ENCODE measurements around the gene PCNP. TPM values are rescaled to one million over a fixed set of nuclear protein-coding genes. Genes with fewer than 3 reads are reported as not detected.

Gene PCNP
- total RNA-seq, 4 donors from 2014 or later: 104 to 126 (median 117) TPM

GRCh38 chr3:101618726-101619125 is 44.7 kb downstream of the PCNP start:
- no peak for TF ChIP-seq POLR2A (IDR thresholded peaks at IDR 0.05)
- TF ChIP-seq EP300 (IDR thresholded peaks at IDR 0.05): no peak
- no peak for TF ChIP-seq CTCF (IDR thresholded peaks at IDR 0.05)
- 70 to 91% methylated on average over 1 of the region's 1 CpG for WGBS, 2 donors
- H3K36me3 ChIP-seq: no peaks in the 10 kb centered on the region

GRCh38 chr3:101619734-101620133 is 45.8 kb downstream of the PCNP start:
- peaks cover 0 to 8% (median 0%) of the 10 kb centered on the region in 4 donors for H3K9me3 ChIP-seq
- H3K27ac ChIP-seq: no peak overlapping the region
- no peaks in the 10 kb centered on the region for H3K4me1 ChIP-seq
- DNase-seq (ENCODE audit: low spot score in 2 of 2): no peak
- no peak overlapping the region for H3K4me3 ChIP-seq
- no peaks in the 10 kb centered on the region for H3K36me3 ChIP-seq
- no peaks in the 10 kb centered on the region for H3K27me3 ChIP-seq
- TF ChIP-seq POLR2A (IDR thresholded peaks at IDR 0.05): no peak
- TF ChIP-seq CTCF (IDR thresholded peaks at IDR 0.05): no peak
- TF ChIP-seq EP300 (IDR thresholded peaks at IDR 0.05): no peak
- 90 to 97% methylated on average over 3 of the region's 3 CpGs for WGBS, 2 donors

More at GRCh38 chr3:101618726-101619125, 44.7 kb downstream of the PCNP start:
- Histone ChIP-seq H3K4me1 (no peaks in the 10 kb centered on the region), H3K9me3 (peaks cover 0 to 8% (median 0%) of the 10 kb centered on the region in 4 donors), H3K27me3 (no peaks in the 10 kb centered on the region), H3K4me3 (no peak overlapping the region), H3K27ac (no peak overlapping the region)
- DNase-seq (ENCODE audit: low spot score in 2 of 2): no peak

DNA sequence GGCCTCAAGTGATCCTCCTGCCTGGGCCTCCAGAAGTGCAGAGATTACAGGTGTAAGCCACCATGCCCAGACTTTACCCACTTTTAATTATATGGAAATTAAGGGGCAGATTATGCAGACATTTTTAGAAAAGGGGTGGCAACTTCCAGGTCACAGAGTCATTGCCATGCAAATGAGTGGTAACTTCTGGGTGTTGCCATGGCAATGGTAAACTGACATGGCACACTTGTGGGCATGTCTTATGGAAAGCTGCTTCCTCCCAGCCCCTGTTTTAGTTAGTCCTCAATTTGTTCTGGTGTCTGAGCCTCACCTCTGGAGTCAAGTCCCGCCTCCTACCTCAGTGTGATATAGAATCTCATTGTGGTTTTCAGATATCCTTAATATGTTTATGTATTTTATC is 49.7 kb downstream of the PCNP start:
- no peak for DNase-seq (ENCODE audit: low spot score in 2 of 2)
- no peaks in the 10 kb centered on the region for H3K4me1 ChIP-seq
- no peak overlapping the region for H3K27ac ChIP-seq
- TF ChIP-seq EP300 (IDR thresholded peaks at IDR 0.05) (no peak), CTCF (IDR thresholded peaks at IDR 0.05) (no peak), POLR2A (IDR thresholded peaks at IDR 0.05) (no peak)
- no peak overlapping the region for H3K4me3 ChIP-seq
- H3K36me3 ChIP-seq: no peaks in the 10 kb centered on the region
- H3K27me3 ChIP-seq: no peaks in the 10 kb centered on the region
- peaks cover 0 to 8% (median 0%) of the 10 kb centered on the region in 4 donors for H3K9me3 ChIP-seq
- WGBS, 2 donors: 93 to 94% methylated on average over 1 of the region's 1 CpG

- DNase-seq (ENCODE audit: low spot score in 2 of 2): no peak
- Histone ChIP-seq H3K27ac (no peak overlapping the region), H3K9me3 (peaks cover 0 to under 1% (median 0%) of the 10 kb centered on the region in 4 donors), H3K4me1 (no peaks in the 10 kb centered on the region), H3K36me3 (no peaks in the 10 kb centered on the region), H3K4me3 (no peak overlapping the region), H3K27me3 (no peaks in the 10 kb centered on the region)
- 84 to 89% methylated on average over 2 of the region's 2 CpGs for WGBS, 2 donors
- no peak for TF ChIP-seq POLR2A (IDR thresholded peaks at IDR 0.05)
- no peak for TF ChIP-seq EP300 (IDR thresholded peaks at IDR 0.05)
- TF ChIP-seq CTCF (IDR thresholded peaks at IDR 0.05): no peak
Measured at GRCh38 chr3:101624857-101625256, 50.9 kb downstream of the PCNP start.

DNA sequence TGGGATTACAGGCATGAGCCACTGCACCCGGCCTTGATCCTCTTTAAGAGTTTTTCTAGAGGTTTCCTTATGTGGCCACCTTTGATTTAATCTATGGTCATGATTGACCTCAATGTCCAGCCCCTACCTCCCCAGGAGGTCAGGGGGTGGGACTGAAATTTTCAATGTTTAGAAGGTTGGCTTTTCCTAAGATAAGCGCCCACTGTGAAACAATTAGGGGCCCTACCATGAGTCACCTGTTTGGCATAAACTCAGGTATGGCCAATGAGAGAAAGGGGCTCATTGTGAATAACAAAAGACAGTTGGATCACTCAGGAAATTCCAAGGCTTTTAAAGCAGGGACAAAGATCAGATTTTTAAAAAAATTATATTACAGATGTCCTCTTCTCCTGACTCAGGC is 51.9 kb downstream of the PCNP start:
- H3K27ac ChIP-seq: no peak overlapping the region
- no peak for DNase-seq (ENCODE audit: low spot score in 2 of 2)
- TF ChIP-seq POLR2A (IDR thresholded peaks at IDR 0.05) (no peak), CTCF (IDR thresholded peaks at IDR 0.05) (no peak), EP300 (IDR thresholded peaks at IDR 0.05) (no peak)
- H3K4me3 ChIP-seq: no peak overlapping the region
- no peaks in the 10 kb centered on the region for H3K36me3 ChIP-seq
- no peaks in the 10 kb centered on the region for H3K27me3 ChIP-seq
- H3K4me1 ChIP-seq: no peaks in the 10 kb centered on the region
- 92 to 93% methylated on average over 2 of the region's 2 CpGs for WGBS, 2 donors
- no peaks in the 10 kb centered on the region for H3K9me3 ChIP-seq

All from tibial nerve (tissue), 4 donors.